Dendritic cell treated with granulocyte-macrophage colony-stimulating factor and Interleukin-4, amounts not matched to agents 40 ng/mL and 50 ng/mL, for 4 days (primary cell): ENCODE results near the gene SELENOT.
A peak's percentile ranks its signal among the peaks of the same experiment; 100 is the strongest.
"Not testable (repeated sequence)": the region's sequence is repeated elsewhere in the genome, so short reads cannot be mapped to it uniquely, and the experiment has no call there.

Source experiments
- H3K27ac Mint-ChIP-seq: one replicate; pipeline ENCODE4 v1.8.0; 2022; ENCODE audit warnings: mild to moderate bottlenecking, mixed read lengths
- H3K27me3 Mint-ChIP-seq: one replicate; pipeline ENCODE4 v1.8.0; 2022; ENCODE audit warnings: mild to moderate bottlenecking, mixed read lengths
- H3K36me3 Mint-ChIP-seq: one replicate; pipeline ENCODE4 v1.8.0; 2022; ENCODE audit warnings: low read depth, mixed read lengths
- H3K4me1 Mint-ChIP-seq: one replicate; pipeline ENCODE4 v1.8.0; 2022; ENCODE audit warnings: low read depth, mixed read lengths
- H3K4me3 Mint-ChIP-seq: one replicate; pipeline ENCODE4 v1.8.0; 2022; ENCODE audit warnings: mild to moderate bottlenecking, moderate library complexity, mixed read lengths
- H3K9me3 Mint-ChIP-seq: one replicate; pipeline ENCODE4 v1.8.0; 2022; ENCODE audit warnings: mixed read lengths
- intact Hi-C: fragments of 100-400 bp; cut with micrococcal nuclease; formaldehyde crosslinking; loops from one replicate; pipeline ENCODE4 v1.15.0; 2022

The SELENOT gene

GRCh38 chr3:150620002-150620689 is 17.0 kb downstream of the SELENOT start:
- no peaks in the 10 kb centered on the region for H3K9me3 Mint-ChIP-seq
- no peak overlapping the region for H3K27ac Mint-ChIP-seq
- H3K36me3 Mint-ChIP-seq, result peaks cover 52% of the 10 kb centered on the region
- no peaks in the 10 kb centered on the region for H3K27me3 Mint-ChIP-seq
- H3K4me1 Mint-ChIP-seq, result peaks cover 27% of the 10 kb centered on the region
- no peak overlapping the region for H3K4me3 Mint-ChIP-seq
- intact Hi-C loops, result loop anchor here (5.0 kb wide), 1 partner anchor 38 kb away; no protein-coding TSS in a partner anchor

GRCh38 chr3:150622955-150623354 is 19.8 kb downstream of the SELENOT start:
- peaks cover 70% of the 10 kb centered on the region for H3K36me3 Mint-ChIP-seq
- peaks cover 19% of the 10 kb centered on the region for H3K4me1 Mint-ChIP-seq
- not testable (repeated sequence) for H3K27me3 Mint-ChIP-seq, H3K4me3 Mint-ChIP-seq, H3K9me3 Mint-ChIP-seq, H3K27ac Mint-ChIP-seq
- intact Hi-C loops, result loop anchor here (5.0 kb wide), 1 partner anchor 41 kb away; no protein-coding TSS in a partner anchor

GRCh38 chr3:150623945-150624344 is 20.8 kb downstream of the SELENOT start:
- no peaks in the 10 kb centered on the region for H3K27me3 Mint-ChIP-seq
- H3K36me3 Mint-ChIP-seq, result peaks cover 66% of the 10 kb centered on the region
- H3K4me1 Mint-ChIP-seq, result peaks cover 15% of the 10 kb centered on the region
- no peaks in the 10 kb centered on the region for H3K9me3 Mint-ChIP-seq
- intact Hi-C loops, result loop anchor here (5.0 kb wide), 1 partner anchor 42 kb away; no protein-coding TSS in a partner anchor
- H3K4me3 Mint-ChIP-seq, result no peak overlapping the region
- no peak overlapping the region for H3K27ac Mint-ChIP-seq

- Mint-ChIP-seq H3K27me3 (no peaks in the 10 kb centered on the region), H3K27ac (no peak overlapping the region)
- intact Hi-C loops, result no loop called here
These were observed 23.2 kb downstream of the SELENOT start for GRCh38 chr3:150626148-150626930.

GRCh38 chr3:150627557-150627956 is 24.4 kb downstream of the SELENOT start:
- Mint-ChIP-seq H3K27ac (no peak overlapping the region), H3K36me3 (peaks cover 78% of the 10 kb centered on the region), H3K9me3 (no peaks in the 10 kb centered on the region), H3K4me1 (no peaks in the 10 kb centered on the region), H3K4me3 (no peak overlapping the region), H3K27me3 (no peaks in the 10 kb centered on the region)
- intact Hi-C loops, result no loop called here

More at GRCh38 chr3:150626148-150626930, 23.2 kb downstream of the SELENOT start:
- Mint-ChIP-seq H3K9me3 (no peaks in the 10 kb centered on the region), H3K4me1 (peaks cover 7% of the 10 kb centered on the region), H3K36me3 (peaks cover 79% of the 10 kb centered on the region), H3K4me3 (no peak overlapping the region)

- no peak overlapping the region for H3K4me3 Mint-ChIP-seq
- peaks cover 61% of the 10 kb centered on the region for H3K36me3 Mint-ChIP-seq
- no peak overlapping the region for H3K27ac Mint-ChIP-seq
- intact Hi-C loops, result no loop called here
- no peaks in the 10 kb centered on the region for H3K27me3 Mint-ChIP-seq
- H3K9me3 Mint-ChIP-seq, result no peaks in the 10 kb centered on the region
- peaks cover 12% of the 10 kb centered on the region for H3K4me1 Mint-ChIP-seq
These were observed 28.5 kb downstream of the SELENOT start for GRCh38 chr3:150631515-150632221.

GRCh38 chr3:150635076-150635475 is 32.0 kb downstream of the SELENOT start:
- peaks cover 33% of the 10 kb centered on the region for H3K36me3 Mint-ChIP-seq
- H3K4me3 Mint-ChIP-seq, result no peak overlapping the region
- no peaks in the 10 kb centered on the region for H3K9me3 Mint-ChIP-seq
- intact Hi-C loops, result no loop called here
- no peaks in the 10 kb centered on the region for H3K27me3 Mint-ChIP-seq
- peaks cover 12% of the 10 kb centered on the region for H3K4me1 Mint-ChIP-seq
- H3K27ac Mint-ChIP-seq, result peak overlapping the region; percentile 17

GRCh38 chr3:150635526-150635925 is 32.4 kb downstream of the SELENOT start:
- H3K36me3 Mint-ChIP-seq, result peaks cover 28% of the 10 kb centered on the region
- H3K9me3 Mint-ChIP-seq, result no peaks in the 10 kb centered on the region
- peak overlapping the region; percentile 17 for H3K27ac Mint-ChIP-seq
- no peak overlapping the region for H3K4me3 Mint-ChIP-seq
- no peaks in the 10 kb centered on the region for H3K27me3 Mint-ChIP-seq
- intact Hi-C loops, result no loop called here
- peaks cover 12% of the 10 kb centered on the region for H3K4me1 Mint-ChIP-seq

- Mint-ChIP-seq H3K27ac (no peak overlapping the region), H3K9me3 (no peaks in the 10 kb centered on the region), H3K36me3 (peaks cover 22% of the 10 kb centered on the region), H3K27me3 (no peaks in the 10 kb centered on the region), H3K4me3 (no peak overlapping the region), H3K4me1 (peaks cover 12% of the 10 kb centered on the region)
- intact Hi-C loops, result no loop called here
These were observed 33.1 kb downstream of the SELENOT start for GRCh38 chr3:150636258-150636657.

GRCh38 chr3:150639262-150639661 is 36.1 kb downstream of the SELENOT start:
- Mint-ChIP-seq H3K4me1 (peaks cover 12% of the 10 kb centered on the region), H3K4me3 (no peak overlapping the region), H3K9me3 (no peaks in the 10 kb centered on the region), H3K36me3 (peaks cover under 1% of the 10 kb centered on the region), H3K27me3 (no peaks in the 10 kb centered on the region), H3K27ac (no peak overlapping the region)
- intact Hi-C loops, result no loop called here

- Mint-ChIP-seq H3K27ac (no peak overlapping the region), H3K9me3 (no peaks in the 10 kb centered on the region), H3K27me3 (no peaks in the 10 kb centered on the region), H3K4me3 (no peak overlapping the region), H3K4me1 (peaks cover 4% of the 10 kb centered on the region), H3K36me3 (no peaks in the 10 kb centered on the region)
- intact Hi-C loops, result no loop called here
These were observed 37.1 kb downstream of the SELENOT start for GRCh38 chr3:150640256-150640655.

- no peaks in the 10 kb centered on the region for H3K9me3 Mint-ChIP-seq
- no peak overlapping the region for H3K27ac Mint-ChIP-seq
- no peak overlapping the region for H3K4me3 Mint-ChIP-seq
- no peaks in the 10 kb centered on the region for H3K36me3 Mint-ChIP-seq
- intact Hi-C loops, result no loop called here
- peaks cover 1% of the 10 kb centered on the region for H3K27me3 Mint-ChIP-seq
- peaks cover 15% of the 10 kb centered on the region for H3K4me1 Mint-ChIP-seq
These were observed 50.0 kb downstream of the SELENOT start for GRCh38 chr3:150653110-150653561.

- Mint-ChIP-seq H3K4me1 (peaks cover 27% of the 10 kb centered on the region), H3K36me3 (no peaks in the 10 kb centered on the region), H3K9me3 (no peaks in the 10 kb centered on the region), H3K27ac (no peak overlapping the region), H3K27me3 (peaks cover 4% of the 10 kb centered on the region), H3K4me3 (no peak overlapping the region)
- intact Hi-C loops, result no loop called here
These were observed 53.2 kb downstream of the SELENOT start for GRCh38 chr3:150656316-150656715.
